HG03520 (cell line): ENCODE measurements around the gene DUS2.
"Not testable (repeated sequence)": the region's sequence is repeated elsewhere in the genome, so short reads cannot be mapped to it uniquely, and the experiment has no call there.

Source experiments
- ATAC-seq: cut with Tn5 transposase; IDR thresholded peaks from one replicate; pipeline ENCODE4 v1.9.1; 2021; ENCODE audit warnings: mild to moderate bottlenecking, moderate library complexity; ENCODE audit not compliant: unreplicated experiment

DUS2 gene

GRCh38 chr16:68022728-68023537 lies at the start of gene DUS2, which contains the start of gene DDX28:
DUS2 (plus strand) TSS chr16:68023284; CDS start chr16:68038024, 14,740 bp downstream.
DDX28 (minus strand) TSS chr16:68023232; CDS start chr16:68023202, 30 bp downstream.
- ATAC-seq, result peak; percentile 70

DNA sequence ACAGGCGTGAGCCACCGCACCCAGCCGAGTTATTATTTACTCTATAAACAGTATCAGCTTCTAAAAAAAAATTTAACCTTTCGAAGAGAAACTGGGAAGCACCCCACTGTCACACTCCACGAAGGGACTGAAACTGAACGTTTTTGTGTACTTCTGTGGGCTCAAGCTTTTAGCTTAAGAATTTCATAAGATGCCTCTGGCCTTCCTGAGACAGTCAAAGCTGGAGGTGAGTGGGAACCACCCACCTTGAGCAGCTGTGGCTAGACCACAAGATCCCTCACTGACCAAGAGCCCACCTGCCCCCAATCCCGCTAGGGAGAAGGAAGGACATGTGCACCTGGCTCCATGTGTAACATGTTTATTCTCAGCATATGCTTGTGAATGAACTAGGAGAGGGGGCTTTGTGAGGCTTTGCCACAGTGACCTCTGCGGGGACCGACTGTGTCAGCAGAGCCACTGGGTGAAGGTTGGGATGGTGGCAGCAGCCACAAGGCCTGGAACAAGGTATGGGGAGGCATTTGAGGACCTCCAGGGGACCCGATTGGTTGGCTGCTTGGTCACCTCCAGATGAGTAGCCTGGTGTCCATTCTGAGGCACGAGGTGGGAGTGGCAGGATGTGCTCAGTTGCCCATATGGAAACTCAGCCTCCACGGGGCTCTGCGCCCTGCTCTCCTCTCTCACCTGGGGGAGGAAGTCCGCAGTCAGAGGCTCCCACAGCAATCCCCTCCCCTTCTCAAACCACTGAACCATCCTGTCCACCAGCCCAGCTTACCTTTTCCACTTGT lies 47.6 kb upstream of the DUS2 start:
- ATAC-seq, result no peak

- no peak for ATAC-seq
Observed at GRCh38 chr16:67976205-67976604, 46.9 kb upstream of the DUS2 start.

- no peak for ATAC-seq
Observed at GRCh38 chr16:67977005-67977404, 46.1 kb upstream of the DUS2 start.

GRCh38 chr16:67977469-67978227 lies 45.4 kb upstream of the DUS2 start:
- no peak for ATAC-seq

- no peak for ATAC-seq
Observed at GRCh38 chr16:67979955-67980678, 43.0 kb upstream of the DUS2 start, which contains the start of gene DPEP3. DPEP3 (minus strand) TSS chr16:67980499; CDS start chr16:67980380, 119 bp downstream.

- no peak for ATAC-seq
Observed at GRCh38 chr16:67982011-67982696, 40.9 kb upstream of the DUS2 start.

GRCh38 chr16:67986949-67987348 lies 36.1 kb upstream of the DUS2 start:
- no peak for ATAC-seq

- no peak for ATAC-seq
Observed at GRCh38 chr16:67987460-67988160, 35.5 kb upstream of the DUS2 start.

GRCh38 chr16:67988675-67989074 lies 34.4 kb upstream of the DUS2 start:
- no peak for ATAC-seq

GRCh38 chr16:67989322-67990017 lies 33.6 kb upstream of the DUS2 start:
- ATAC-seq, result no peak

DNA sequence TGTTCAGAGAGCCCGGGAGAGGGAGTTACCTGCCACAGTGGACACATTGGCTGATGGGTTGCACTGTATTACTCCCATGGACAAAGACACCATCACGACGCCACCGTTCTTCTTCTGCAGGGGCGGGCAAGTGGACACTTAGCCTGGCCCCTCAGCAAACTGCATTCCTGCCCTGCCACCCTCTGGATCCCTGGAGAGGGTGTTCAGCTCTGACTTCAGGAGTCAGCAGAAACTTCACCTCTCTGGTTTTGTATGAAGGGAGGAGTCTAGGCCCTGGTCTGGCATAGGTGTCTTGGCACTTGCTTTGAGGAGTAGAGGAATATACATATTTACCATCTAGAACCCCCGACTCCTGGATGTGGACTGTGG lies 33.1 kb upstream of the DUS2 start:
- no peak for ATAC-seq

GRCh38 chr16:67992661-67993206 lies 30.4 kb upstream of the DUS2 start:
- no peak for ATAC-seq

- ATAC-seq, result peak; percentile 65
Observed at GRCh38 chr16:67993207-67994039, 29.7 kb upstream of the DUS2 start.

GRCh38 chr16:67994040-67994408 lies 29.1 kb upstream of the DUS2 start:
- not testable (repeated sequence) for ATAC-seq

DNA sequence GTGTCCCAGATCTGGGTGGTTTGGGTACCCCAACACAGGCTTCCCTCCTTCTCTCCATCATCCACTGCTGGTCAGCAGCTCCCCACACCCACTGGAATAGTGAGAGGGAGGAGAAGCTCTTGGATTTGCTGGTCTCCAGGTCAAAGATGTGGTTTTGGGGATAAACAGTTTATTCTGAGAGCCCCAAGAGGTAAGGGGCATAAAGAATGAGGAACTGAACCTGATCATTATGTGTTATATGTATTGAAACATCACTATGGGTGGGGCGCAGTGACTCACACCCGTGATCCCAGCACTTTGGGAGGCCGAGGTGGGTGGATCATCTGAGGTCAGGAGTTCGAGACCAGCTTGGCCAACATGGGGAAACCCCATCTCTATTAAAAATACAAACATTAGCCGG lies 27.7 kb upstream of the DUS2 start:
- no peak for ATAC-seq

DNA sequence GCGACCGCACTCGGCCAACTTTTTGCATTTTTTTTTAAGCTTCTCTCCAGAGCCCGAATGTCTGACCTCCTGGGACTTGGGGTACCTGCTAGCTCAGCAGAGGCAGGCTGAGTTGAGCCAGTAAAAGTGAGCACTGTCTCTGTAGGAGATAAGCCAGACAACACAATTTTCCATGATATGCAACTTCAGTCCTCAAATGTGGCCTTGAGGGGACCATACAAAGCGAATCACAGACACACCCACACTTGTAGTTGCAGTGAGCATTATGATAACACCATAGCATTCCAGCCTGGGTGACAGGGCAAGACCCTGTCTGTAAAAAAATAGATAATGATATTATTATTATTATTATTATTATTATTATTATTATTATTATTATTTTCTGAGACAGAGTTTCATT lies 26.4 kb upstream of the DUS2 start:
- ATAC-seq, result no peak
